DMS153 (cell line): ENCODE measurements around the gene ZKSCAN5.
"Not testable (repeated sequence)": the region's sequence is repeated elsewhere in the genome, so short reads cannot be mapped to it uniquely, and the experiment has no call there.

Experiments used
- DNase-seq: peaks from one replicate; lab custom pipeline; 2025; lab: John Stamatoyannopoulos, UW

ZKSCAN5 gene

DNA sequence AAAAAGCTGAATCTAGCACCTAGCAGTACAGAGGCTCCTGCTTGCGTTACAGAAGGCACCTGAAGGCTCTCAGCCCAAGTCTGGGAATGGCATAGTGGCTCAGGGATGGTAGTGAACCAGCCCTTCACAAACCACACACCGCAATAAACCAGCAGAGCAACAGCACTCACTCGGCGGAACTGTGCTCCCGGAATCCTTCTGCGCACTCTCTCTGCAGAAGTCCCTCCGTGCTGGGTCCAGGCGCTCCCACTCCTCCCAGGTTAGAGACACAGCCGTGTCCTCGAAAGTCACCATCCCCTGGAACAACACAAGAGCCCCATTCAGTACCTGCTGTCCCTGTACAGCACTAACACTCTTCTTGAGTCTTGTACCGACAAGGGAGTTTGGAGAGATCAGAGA is 5.9 kb upstream of the ZKSCAN5 start:
- DNase-seq: no peak

DNA sequence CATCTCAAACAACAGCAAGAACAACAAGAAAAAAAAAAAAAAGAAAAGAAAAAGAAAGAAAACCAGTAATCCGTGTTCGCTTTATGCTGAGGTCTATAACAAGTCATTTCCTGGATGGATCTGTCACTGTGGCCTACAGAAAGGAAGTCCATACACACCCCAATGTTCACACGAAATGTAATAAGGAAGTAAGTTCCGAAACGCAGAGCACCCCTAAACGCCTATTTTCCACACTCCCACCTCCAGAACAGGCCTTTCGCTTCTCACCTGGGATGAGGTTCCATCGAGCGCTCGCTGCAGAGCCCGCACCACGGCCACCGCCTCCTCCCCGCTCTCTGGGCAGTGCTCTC is 5.1 kb upstream of the ZKSCAN5 start:
- no peak for DNase-seq

DNA sequence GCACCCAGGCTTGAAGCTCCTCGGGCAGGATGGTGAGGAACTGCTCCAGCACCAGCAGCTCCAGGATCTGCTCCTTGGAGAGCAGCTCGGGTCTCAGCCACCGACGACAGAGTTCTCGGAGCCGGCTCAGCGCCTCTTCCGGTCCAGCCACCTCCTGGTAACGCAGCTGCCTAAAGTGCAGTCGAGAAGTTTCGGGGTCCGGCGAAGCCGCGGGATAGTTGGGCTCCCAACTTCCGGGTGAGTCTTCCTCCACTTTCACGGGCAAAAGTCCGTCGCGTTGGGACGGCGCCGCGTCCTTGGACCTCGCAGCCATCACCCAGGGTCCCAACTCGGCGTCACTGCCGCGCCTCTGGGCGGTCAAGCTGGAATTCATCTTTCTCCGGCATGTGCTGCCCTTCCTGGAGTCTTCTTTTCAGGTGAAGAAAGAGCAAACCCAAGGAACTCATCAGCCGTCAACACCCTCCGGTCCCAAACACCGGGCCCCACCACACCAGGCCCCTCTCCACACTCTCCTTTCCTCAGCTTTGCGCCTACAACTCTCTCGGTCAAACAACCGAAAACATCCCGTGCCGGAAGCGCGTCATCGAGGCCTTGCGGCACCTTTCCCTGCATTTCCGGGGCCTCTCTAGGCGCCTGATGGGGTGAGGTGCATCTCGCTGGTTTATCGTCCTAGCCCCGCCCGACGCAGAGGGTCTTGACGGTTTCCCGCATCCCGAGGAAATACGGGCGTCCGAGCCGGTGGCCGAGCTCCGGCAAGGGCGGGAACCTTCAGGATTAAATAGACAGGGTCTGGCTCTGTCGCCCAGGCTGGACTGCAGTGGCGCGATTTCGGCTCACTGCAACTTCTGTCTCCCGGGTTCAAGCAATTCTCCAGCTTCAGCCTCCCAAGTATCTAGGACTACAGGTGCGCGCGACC is 4.5 kb upstream of the ZKSCAN5 start, which contains the start of gene ZNF394:
Gene ZNF394 (minus strand): TSS at position 561 of the 916 bp plus-strand sequence. CDS start 188 bp downstream, at position 373.
- peak; percentile 83 for DNase-seq

DNA sequence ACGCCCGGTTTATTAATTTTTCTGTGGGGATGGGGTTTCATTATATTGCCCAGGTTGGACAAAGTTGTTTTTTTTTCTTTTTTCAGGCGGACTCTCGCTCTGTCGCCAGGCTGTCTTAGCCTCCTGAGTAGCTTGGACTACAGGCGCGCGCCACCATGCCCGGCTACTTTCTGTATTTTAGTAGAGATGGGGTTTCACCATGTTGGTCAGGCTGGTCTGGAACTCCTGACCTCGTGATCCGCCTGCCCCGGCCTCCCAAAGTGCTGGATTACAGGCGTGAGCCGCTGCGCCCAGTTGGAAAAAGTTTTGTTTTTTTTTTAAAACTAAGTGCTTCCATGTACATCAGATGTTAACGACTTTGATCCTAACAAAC is 3.8 kb upstream of the ZKSCAN5 start:
- no peak for DNase-seq

DNA sequence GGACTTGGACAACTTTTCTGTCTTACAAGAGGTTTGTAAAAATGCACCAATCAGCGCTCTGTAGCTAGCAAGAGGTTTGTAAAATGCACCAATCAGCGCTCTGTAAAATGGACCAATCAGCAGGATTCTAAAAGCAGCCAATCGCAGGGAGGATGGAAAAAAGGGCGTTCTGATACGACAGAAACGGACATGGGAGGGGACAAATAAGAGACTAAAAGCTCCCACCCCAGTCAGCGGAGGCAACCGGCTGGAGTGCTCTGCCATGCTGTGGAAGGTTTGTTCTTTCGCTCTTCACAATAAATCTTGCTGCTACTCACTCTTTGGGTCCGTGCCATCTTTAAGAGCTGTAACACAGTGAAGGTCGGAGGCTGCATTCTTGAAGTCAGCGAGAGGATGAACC is 3.2 kb upstream of the ZKSCAN5 start:
- DNase-seq: not testable (repeated sequence)

DNA sequence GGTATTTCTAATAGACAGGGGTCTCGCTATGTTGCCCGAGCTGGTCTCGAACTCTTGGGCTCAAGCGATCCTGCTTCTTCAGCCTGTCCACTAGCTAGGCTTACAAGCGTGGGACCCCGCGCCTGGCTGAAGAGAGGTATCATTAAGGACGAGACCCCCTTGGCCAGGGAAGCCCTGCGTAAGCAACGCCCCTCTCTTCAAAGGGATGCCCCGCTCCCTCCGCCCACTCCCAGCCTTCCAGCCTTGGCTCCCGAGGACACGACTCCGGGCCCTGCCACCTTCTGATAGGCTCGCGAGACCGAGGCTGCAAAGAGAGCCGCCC is 220 bp upstream of the ZKSCAN5 start:
- no peak for DNase-seq

DNA sequence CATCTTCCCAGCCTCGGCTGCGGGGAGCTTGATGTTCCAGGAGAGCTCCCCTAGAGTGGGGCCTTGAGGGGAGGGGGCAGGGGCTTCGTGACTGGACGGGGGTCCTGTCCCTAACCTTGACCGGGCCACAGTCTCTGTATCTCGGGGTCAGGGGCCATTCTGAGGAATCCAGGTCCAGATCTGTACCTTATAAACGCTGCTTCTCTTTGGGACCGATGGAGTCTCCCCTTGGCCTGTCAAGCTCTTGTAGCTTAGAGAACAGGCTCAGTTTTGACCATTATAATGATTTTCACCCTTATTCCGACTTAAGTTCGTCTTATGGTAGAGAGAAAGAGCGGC is 831 bp downstream of the ZKSCAN5 start:
- no peak for DNase-seq

DNA sequence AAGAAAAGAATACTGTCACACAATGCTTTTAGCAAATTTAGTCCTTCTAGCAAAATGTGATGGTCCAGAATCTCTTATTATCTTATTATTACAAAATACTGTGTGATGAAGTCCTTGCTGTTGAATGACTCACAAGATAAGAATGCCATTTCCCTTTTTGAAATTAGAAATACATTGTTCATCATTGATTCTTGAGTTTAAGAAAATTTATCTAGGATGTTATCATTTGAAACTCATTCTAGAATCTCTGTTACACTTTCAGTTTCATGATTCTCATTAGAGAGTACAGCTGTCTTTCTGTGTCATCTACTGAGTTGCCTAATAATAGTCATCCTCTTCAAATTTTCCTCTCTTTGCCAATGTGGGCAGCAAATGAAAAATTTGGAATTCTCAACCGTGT is 9.6 kb downstream of the ZKSCAN5 start:
- no peak for DNase-seq

DNA sequence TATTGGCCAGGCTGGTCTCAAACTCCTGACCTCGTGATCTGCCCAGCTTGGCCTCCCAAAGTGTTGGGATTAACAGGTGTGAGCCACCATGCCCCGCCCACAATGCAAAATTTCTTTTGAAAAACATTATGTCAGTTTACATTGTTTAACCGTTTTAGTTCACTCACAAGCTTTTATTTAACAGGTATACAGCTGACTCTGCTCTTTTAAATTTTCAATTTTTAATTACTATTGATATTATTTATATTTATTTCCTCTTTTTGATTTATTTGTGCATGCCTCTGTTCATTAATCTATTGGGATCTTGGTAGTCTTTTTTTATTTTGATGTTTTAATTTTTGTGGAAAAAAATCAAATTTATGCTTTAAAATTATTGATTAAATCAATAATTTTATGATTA is 16.9 kb downstream of the ZKSCAN5 start:
- DNase-seq: no peak

DNA sequence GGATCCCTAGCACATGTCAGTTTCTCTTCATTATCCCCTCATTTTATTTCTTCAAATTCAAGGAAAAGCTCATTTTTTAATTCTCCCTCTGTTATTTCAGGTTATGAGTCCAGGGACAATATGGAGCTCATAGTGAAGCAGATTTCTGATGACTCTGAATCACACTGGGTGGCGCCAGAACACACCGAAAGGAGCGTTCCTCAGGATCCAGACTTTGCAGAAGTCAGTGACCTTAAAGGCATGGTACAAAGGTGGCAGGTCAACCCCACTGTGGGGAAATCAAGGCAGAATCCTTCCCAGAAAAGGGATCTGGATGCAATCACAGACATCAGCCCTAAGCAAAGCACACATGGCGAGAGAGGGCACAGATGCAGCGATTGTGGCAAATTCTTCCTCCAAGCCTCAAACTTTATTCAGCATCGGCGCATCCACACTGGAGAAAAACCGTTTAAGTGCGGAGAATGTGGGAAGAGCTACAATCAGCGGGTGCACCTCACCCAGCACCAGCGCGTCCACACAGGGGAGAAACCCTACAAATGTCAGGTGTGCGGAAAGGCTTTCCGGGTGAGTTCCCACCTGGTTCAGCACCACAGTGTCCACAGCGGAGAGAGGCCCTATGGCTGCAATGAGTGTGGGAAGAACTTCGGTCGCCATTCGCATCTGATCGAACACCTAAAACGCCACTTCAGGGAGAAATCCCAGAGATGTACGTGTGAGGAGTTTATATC is 21.4 kb downstream of the ZKSCAN5 start:
- DNase-seq: no peak

DNA sequence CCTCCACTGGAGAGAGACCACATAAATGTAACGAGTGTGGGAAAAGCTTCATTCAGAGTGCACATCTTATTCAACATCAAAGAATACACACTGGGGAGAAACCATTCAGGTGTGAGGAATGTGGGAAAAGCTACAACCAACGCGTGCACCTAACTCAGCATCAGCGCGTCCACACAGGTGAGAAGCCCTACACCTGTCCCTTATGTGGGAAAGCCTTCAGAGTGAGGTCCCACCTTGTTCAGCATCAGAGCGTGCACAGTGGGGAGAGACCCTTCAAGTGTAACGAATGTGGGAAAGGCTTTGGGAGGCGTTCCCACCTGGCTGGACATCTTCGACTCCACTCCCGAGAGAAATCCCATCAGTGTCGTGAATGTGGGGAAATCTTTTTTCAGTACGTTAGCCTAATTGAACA is 26.9 kb downstream of the ZKSCAN5 start:
- no peak for DNase-seq

DNA sequence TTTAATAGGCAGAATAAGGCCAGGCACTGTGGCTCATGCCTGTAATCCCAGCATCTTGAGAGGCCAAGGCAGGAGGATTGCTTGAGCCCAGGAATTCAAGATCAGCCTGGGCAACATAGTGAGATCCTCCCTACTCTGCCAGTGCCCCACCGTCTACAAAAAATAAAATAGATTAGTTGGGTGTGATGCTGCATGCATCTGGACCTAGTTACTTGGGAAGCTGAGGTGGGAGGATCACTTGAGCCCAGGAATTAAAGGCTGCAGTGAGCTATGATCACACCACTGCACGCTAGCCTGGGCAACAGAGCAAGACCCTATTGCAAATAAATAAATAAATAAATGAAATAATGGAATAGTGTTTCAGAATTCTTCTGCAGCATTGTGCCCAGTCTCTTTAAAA is 31.2 kb downstream of the ZKSCAN5 start:
- DNase-seq: no peak

DNA sequence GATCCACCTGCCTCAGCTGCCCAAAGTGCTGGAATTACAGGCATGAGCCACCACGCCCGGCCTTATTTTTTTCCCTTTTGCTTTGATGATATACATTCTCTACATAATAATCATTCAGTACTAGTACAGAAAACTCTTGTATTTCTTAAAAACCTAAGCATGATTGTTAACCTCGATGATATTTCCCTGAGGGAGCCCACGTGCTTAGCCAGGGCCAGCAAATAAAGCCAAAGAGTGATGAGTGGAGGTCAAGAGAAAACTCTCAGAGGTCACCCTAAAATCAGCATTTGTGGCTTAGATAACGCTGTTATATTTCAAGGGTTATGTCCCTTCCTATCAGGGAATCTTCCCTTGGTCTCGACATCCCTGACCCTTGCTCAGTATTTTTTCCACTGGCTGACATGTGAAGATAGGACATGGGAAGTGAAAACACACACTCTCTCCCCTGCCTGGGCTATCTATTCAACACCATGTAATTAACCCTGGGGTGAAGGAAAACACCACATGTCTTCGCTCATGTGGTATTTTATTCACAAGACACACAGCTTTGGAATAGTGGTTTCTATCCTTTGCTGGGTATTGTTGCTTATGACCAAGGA is 34.9 kb downstream of the ZKSCAN5 start:
- no peak for DNase-seq

DNA sequence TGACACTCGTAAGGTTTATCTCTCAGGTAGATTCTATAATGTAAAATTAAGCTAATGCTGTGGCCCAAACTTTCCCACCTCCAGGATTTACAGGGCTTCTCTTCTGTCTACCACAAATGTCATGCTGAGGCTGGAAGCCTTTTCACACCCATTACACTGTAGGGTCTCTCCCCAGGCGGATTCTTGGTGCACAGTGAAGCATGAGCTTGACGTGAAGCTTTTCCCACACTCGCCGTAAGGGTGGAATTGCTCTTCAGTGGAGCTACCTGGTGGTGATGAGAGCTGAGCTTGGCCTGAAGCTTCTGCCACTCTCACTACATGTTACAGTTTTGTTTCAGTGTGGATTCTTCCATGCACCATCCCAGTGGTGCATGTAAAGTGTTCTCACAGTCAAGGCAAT is 36.1 kb downstream of the ZKSCAN5 start:
- no peak for DNase-seq

DNA sequence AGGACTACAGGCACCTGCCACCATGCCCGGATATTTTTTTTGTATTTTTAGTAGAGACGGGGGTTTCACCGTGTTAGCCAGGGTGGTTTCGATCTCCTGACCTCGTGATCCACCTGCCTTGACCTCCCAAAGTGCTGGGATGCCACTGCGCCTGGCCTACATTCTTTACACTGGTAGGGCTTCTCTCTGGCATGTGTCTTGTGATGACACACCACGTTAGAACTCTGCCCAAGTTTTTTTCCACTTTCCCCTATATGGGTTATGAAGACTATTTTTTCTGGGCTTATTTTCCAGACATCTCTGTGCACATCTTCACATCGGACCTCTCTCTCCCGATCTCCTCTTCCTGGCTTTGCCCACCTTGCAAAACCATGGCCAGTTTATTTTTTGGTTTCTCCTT is 36.8 kb downstream of the ZKSCAN5 start:
- DNase-seq: no peak

DNA sequence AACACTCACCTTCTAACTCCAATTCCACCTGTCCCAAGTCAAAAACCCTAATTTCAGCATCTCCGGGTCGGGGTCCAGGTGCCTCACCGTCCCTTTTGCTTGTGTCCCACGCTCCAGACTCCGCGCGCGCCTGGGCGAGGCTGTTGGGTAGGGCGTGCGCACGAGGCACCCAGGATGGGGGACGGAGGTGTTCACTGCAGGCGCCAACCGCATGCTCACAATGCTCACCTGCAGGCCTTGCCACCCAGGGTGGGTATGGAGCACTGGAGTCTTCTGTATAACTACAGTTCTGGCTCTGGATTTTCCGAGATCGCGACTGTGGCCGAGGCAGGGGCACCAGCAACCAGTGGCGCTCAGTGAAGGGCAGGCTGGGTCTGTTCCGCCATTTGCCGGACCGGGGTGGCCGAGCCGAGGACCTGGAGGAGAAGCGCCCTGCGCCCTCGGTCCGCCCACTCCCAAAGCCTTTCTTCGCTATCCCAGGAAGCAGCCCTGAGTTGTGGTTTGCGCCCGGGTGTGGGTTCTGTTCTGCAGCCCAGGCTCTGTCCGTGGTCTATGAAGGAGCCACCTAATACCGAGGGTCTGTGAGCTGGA is 38.7 kb downstream of the ZKSCAN5 start:
- DNase-seq: no peak

DNA sequence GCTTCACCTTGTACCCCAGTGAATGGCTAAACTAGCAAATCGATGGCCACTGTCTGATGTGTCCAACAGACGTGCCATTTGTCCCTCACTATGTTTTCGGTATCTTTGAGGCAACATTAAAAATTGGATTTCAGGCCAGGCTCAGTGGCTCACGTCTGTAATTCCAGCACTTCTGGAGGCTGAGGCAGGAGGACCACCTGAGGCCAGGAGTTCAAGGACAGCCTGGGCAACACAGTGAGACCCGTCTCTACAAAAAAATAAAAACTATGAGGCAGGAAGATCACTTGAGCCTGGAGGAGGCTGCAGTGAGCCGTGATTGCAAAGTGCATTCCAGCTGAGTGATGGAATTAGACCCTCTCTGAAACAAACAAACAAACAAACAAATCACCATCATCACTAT is 39.5 kb downstream of the ZKSCAN5 start:
- no peak for DNase-seq

DNA sequence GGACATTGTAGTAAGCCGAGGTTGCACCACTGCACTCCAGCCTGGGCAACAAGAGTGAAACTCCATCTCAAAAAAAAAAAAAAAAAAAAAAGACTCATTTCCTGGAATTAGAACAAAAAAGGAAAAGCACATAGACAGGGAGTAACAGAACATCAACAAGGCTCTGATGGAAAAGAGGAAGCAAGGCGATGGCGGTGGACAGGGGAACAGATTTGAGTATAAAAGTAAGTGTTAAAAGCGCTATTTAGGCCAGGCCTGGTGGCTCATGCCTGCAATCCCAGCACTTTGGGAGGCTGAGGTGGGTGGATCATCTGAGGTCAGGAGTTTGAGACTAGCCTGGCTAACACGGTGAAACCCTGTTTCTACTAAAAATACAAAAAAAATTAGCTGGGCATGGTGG is 40.8 kb downstream of the ZKSCAN5 start:
- DNase-seq: not testable (repeated sequence)

DNA sequence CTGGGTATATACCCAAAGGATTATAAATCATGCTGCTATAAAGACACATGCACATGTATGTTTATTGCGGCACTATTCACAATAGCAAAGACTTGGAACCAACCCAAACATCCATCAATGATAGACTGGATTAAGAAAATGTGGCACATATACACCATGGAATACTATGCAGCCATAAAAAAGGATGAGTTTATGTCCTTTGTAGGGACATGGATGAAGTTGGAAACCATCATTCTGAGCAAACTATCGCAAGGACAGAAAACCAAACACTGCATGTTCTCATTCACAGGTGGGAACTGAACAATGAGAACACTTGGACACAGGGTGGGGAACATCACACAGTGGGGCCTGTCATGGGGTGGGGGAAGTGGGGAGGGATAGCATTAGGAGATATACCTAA is 45.1 kb downstream of the ZKSCAN5 start:
- not testable (repeated sequence) for DNase-seq

DNA sequence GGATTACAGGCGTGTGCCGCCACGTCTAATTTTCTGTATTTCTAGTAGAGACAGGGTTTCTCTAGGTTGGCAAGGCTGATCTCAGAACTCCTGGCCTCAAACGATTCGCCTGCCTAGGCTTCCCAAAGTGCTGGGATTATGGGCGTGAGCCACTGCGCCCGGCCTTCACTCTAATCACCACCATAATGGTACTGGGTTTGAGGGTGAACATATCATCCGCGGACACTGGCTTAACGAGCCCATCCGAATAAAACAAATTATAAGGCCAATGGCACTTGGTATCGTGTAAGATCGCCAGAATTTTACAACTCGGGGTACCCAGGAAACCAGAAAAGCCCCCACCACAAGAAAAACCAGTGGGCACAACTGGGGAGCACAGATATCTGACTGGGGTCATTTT is 46.9 kb downstream of the ZKSCAN5 start:
- DNase-seq: no peak

DNA sequence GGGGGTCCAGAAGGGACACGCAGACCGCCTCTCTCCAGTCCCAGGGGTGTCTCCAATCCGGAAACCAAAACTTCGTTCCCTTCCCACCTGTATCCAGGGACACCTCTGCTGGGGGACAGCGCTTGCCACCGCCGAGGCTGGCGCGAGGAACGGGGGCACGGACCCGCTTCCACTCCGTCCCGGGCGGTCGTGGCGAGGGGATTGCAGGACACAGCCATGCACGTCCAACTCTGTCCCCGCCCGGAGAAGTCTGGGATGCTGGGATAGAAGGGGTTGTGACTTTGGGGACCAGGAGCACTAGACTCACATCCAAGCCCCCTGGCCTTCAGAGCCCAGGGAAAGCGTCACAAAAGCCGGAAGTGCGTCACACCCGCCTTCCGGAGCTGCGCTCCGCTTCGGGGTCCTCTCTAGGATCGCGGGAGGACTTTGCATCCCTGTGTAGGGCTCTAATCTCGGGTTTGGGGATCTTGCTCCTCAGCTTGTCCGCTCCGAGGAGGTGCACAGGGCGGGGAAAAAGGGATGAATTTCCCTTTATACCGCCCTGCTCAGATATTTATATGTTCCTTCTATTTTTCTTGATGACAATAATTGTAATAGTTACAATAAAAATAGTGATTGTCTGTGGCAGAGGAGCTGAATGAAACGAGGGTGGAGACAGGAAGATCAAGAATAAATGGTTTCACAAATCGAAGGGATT is 47.5 kb downstream of the ZKSCAN5 start, which contains the start of gene FAM200A:
Gene FAM200A (minus strand): TSS at position 348 of the 697 bp plus-strand sequence. CDS start 3,707 bp downstream, outside the sequence.
- DNase-seq: peak; percentile 86

DNA sequence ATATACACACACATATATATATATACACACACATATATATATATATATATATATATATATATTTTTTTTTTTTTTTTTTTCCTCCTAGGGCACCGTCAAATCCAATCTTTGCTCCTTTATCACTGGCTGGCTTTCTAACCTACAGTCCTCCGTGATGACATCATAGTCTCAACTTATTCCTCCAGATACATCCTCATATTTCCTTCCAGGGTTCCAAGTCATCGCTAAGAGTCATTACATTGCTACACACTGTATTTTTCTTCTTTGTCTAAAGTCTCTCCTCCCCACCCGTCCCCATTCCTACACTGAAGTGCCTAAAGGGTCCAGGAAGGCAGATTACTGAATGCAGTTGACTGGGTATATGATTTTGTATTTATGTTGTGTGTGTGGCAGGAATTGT is 48.6 kb downstream of the ZKSCAN5 start:
- no peak for DNase-seq
